ENCODE results near the gene EXOSC9.

The EXOSC9 gene

DNA sequence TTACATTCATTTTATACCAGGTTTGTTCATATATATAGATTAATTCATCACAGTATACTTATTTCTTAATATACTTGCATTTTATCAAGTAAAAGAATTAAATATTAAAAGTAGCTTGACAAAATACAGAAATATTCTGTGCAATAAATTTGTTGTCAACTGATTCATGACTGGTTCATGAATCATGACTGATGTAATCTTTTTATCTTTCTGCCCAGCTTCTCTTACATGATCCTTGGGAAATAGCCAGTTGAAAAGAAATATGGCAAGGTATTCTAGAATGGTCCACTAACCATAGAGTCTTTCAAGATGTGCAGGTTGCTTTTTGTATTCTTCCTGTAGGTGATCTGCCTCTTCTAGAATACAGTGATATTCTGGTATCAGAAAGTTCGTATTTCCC lies 26.7 kb downstream of the EXOSC9 start:
- no peak for DNase-seq

DNA sequence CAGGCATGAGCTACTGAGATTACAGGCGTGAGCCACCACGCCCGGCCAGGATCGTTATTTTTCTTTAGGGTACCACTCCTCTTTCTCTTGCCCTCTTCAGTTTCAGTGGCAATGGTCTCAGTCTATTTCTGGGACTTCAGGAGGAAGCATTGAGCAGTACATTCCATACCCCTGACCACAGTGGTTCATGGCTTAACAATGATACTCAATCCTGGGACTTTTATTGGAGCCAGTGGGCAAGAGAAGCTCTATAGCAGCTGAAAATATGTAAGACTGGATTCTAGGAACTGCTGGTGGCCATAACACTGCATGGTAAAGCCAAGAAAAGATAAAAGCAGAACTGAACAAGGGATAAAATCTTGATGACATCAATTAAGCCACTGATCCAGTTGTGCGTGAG lies 28.4 kb downstream of the EXOSC9 start:
- no peak for DNase-seq

DNA sequence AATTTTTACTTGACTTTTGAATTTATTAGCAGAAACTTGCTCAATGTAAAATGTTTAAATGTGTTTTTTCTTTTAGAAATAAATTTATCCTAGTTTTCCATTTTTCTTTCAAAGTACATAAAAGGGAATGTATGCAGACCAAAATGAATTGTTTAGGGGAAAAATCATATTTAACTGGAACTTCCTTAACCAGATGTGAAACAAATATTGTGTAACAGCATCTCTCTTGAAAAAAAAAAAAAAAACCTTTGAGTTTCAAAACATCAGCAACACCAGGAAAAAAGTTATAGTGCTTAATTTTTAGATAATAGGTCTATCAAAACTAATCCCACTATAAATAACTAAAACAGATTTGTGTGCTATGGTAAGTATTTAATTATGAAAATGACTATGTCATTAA lies 37.0 kb downstream of the EXOSC9 start:
- DNase-seq, result no peak

GRCh38 chr4:121842862-121843261 lies 41.7 kb downstream of the EXOSC9 start:
- DNase-seq, result no peak

GRCh38 chr4:121846662-121847061 lies 45.5 kb downstream of the EXOSC9 start:
- DNase-seq, result no peak

DNA sequence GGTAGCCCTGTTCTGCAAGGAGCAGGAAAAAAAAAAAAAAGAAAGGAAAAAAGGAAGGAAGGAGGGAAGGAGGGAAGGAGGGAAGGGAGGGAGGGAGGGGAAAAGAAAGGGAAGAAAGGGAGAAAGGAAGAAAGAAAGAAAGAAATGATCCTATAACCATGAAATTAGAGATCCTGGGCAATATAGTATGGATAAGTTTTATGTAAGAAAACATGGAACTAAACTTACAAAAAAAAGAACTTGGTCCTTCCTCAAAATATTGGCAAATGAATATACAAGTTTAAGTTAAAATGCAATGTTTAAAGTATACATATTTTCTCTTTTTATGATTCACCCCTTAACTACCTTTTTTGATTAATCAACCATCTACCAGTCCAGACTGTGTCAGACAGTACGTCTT lies 50.2 kb downstream of the EXOSC9 start:
- DNase-seq, result no peak

- DNase-seq, result no peak
Measured at GRCh38 chr4:121860121-121860520, 59.0 kb downstream of the EXOSC9 start.

DNA sequence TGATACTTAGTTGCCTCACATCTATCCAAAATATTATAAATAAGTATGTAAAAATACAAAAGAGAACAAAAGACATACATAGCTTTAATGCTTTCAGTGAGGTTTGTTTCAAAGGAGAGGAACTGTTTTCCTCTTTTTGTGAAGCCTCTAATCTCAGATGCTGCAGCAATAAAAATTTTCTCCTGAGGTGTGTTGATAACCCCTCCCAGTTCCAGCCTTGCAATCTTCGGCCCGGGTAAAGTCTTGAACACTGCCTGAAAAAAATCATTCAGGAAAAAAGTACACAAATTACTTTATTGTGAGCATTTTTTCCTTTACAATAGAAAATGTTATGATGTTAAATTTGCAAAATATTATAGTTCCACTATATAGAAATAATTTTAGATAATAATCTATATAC lies 60.3 kb downstream of the EXOSC9 start:
- DNase-seq, result no peak

DNA sequence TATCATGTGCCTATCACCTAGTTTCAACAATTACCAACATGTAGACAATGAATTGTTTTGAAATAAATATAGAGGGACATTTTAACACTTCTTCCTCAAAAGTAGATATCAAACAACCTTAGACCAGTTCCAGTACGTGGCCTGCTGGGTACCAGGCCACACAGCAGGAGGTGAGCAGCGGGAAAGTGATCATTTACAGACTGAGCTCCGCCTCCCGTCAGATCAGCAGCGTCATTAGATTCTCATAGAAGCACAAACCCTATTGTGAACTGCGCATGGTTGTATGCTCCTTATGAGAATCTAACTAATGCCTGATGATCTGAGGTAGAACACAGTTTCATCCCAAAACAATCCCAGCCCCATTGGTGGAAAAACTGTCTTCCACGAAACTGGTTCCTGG lies 62.7 kb downstream of the EXOSC9 start:
- no peak for DNase-seq
